ENCODE results near the gene C13orf42.
A peak's percentile ranks its signal among the peaks of the same experiment; 100 is the strongest.

The C13orf42 gene

DNA sequence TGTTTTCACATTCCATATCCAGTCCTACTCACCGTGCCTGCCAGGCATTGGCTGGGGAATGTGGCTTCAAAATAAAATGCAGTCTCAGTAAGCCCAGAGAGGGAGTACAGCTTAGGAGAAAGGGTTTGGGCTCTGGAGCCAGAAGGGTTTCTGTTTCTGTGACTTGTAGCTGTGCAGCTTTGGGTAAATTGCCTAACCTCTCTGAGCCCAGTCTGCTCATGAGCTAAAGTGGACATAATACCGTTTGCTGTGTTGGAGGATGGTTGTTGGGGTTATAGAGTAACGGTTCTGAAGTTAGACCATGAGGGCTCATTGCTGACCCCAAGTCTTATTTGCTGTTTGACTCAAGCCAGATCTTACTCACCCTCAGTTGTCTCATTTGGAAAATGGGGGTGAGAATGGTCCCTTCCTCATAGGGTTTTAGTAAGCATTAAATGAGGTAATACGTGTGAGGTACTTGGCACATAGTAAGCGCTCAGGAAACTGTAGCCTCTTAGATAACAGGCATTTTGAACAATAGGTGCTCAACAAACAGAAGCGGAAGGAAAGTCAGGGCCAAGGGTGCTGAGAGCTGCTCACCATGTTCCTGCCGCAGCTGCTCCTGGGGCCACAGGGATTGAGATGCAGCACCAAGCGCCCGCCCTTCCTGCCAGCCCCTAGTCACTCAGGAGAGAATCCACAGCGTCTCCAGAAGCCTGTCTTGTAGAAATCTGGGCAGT, 45.5 kb downstream of the C13orf42 start:
- DNase-seq (ENCODE audit: low spot score): no peak

DNA sequence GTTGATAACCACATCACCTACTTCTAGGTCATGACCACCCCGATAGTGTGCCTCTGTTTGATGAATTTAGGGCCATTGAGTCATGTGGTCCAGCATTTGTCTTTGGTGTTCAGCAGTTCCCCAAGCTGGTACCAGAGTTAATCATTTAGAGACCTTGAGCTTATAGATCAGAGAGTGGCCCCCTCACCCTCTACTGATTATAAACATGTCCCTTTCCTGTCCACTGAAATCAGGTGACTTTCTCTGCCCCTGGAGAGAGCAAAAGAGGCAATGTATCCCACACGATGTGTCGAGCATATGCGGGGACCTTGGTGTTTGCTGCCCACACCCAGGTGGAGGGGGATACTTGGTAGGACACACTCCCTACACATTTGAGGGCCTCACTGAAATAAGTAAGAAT, 46.3 kb downstream of the C13orf42 start:
- DNase-seq (ENCODE audit: low spot score): no peak

DNA sequence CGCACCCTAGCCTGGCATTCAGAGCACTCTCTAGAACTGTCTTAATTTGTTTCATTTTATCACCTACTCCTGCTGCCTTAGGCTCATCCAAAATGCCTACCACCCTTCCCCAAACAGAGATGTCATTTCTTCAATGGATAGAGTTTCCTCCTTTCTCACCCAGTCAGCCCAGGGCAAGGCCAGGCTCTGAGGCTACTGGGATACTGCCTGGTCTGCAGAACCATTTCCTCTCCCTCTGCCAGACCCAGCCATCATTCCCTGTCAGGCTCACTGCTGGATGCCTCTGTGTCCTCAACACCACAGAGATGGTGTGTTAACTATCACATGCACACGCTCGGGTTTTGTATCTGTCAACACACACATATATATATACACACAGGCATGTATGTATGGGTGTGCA, 47.2 kb downstream of the C13orf42 start:
- DNase-seq (ENCODE audit: low spot score): no peak

DNA sequence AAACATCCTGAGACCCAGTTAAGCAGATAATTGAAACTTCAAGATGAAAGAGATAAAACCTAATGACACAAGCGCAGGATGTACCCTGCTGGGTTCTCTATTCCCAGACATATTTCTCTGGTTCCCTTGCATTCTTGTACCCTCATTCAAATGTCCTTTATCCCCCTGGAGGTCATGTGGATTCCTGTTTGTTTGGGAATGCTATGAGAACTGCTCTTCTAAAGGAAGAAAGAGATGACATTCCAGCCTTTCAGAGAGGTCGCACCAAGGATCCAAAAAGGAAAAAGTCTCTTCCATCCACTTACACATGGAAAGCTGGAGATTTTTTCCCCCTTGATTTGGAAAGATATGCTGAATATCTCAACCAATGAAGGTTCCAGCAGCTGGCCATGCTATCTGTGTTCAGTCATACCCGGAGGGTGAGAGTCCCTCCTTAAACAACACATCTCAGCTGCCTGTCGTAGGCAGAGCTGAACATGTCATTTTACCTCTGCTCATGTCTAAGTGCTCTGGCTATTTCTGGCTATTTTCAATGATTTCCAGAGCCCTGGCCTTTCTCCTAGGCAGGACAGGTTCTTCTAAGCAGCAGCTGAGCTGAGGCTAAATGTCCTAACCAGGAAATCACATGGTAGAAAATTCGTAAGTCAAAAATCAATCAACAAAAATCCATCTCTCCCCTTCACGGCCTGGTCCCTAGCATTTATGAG, 52.5 kb downstream of the C13orf42 start:
- no peak for DNase-seq (ENCODE audit: low spot score)

DNA sequence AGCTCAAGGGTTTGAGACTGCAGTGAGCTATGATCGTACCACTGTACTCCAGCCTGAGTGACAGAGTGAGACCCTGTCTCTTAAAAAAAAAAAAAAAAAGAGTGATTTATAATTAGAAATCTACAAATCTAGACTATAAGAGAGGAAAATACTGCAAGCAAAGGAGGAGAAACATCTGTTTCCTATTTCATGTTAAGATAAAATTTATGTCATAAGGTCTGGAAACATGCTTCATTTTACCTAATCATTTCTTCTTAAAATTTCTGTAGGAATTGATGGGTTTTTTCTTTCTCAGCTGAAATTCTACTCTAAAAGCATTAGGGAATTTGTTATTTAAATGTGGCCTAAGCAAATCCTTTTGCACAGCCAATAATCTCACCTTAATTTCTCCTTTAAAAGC, 53.2 kb downstream of the C13orf42 start:
- no peak for DNase-seq (ENCODE audit: low spot score)

GRCh38 chr13:51057001-51057400, 54.1 kb downstream of the C13orf42 start:
- no peak for DNase-seq (ENCODE audit: low spot score)

DNA sequence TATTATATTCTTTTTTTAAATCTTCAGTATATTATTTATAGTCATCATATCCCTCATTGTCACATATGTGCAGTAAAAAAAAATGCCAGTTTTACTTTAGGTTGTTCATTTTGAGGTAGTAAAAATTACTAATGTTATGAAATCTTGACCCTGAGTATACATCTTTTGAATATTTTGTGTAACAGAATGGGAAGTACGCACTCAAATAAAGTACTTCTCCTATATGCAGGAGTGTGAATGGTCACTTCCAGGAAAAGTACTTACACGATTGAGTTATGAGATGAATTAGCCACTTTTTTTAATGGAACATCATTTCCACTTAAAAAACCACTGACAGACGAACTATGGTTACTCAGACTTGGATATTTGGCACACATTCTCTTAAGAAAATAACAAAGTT, 58.5 kb downstream of the C13orf42 start:
- no peak for DNase-seq (ENCODE audit: low spot score)

DNA sequence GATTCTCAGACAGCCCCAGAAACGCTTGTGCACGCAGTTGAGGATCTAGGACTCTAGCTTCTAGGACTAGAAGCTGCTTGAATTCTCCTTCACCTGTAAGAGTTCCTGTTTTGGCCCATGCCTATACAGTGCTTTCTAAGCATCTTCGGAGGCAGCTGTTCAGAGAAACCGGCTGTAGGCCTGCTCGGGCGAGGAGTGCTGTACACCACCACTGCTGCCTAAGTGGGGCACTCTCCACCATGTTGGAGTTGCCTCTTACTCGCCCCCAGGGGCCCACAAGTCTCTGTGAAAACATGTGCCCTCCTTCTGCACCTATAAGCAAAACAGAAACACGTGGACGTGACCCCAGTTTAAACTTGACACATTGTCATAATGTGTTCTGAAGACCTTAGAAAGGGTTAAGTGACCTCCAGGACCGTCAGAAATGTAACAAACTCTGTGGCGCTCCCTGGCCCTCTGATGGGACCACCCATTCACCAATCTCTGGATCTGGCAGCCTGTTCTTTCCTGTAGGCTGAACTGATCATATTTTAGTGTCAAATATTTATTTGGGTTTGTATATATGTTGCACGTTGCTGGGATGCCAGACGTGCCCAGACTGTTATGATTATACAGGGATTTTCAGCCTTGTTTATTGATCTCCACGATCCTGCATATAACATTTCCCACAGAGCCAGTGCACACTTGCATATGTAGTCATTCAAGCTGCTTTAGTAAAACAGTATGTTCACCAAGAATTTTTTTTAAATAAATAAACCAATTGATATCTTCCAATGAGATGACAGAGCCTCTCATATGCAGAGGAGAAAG, 60.8 kb downstream of the C13orf42 start:
- DNase-seq (ENCODE audit: low spot score): no peak

DNA sequence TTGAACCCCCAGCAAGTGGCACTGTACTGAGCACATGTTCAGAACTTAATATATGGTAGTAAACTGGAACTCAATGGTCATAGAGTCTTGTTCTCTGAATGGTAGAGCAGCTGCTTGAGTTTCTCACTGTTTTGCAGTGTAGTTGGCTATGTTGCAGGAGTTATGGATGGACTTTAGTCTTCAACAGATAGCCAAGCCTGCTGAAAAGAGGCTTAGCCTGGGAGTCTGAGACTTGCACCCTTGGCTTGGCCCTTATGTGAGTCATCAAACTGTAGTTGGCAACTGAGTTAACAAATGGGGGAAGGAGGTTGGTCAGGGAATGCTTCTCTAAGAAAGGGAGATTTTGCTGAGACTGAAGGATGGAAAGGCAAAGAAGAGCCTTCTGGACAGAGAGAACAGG, 62.5 kb downstream of the C13orf42 start:
- DNase-seq (ENCODE audit: low spot score): no peak

GRCh38 chr13:51048166-51048461, 63.0 kb downstream of the C13orf42 start:
- DNase-seq (ENCODE audit: low spot score): no peak

DNA sequence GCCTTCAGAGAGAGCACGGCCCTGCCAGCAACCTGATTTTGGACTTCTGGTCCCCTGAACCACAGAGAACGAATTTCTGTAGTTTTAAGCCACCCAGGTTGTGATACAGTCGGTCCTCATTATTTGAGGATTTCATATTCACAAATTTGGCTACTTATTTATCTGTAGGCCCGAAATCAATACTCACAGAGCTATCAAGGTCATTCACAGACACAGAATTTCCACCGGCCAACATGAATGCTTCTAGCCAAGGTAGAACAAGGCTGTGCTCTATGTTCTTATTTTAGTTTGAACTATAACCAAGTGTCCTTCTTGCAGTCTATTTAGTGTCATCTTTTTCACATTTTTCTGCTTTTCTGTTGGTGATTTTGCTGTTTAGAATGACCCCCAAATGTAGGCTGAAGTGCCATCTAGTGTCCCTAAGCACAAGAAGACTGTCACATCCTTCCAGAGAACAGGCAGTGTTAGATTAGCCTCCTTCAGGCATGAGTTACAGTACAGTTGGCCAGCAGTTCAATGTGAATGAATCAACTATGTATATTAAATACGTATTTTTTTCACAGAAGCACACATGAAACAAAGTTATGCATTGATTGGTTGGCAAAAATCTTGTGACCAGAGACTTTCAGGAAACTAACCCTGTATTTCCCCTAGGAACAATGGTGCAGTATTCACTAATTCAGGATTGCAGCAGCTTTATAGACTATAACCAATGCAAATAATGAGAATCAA, 63.5 kb downstream of the C13orf42 start:
- DNase-seq (ENCODE audit: low spot score): peak; percentile 34

- DNase-seq (ENCODE audit: low spot score): no peak
These were observed 65.6 kb downstream of the C13orf42 start for GRCh38 chr13:51045451-51045850.

DNA sequence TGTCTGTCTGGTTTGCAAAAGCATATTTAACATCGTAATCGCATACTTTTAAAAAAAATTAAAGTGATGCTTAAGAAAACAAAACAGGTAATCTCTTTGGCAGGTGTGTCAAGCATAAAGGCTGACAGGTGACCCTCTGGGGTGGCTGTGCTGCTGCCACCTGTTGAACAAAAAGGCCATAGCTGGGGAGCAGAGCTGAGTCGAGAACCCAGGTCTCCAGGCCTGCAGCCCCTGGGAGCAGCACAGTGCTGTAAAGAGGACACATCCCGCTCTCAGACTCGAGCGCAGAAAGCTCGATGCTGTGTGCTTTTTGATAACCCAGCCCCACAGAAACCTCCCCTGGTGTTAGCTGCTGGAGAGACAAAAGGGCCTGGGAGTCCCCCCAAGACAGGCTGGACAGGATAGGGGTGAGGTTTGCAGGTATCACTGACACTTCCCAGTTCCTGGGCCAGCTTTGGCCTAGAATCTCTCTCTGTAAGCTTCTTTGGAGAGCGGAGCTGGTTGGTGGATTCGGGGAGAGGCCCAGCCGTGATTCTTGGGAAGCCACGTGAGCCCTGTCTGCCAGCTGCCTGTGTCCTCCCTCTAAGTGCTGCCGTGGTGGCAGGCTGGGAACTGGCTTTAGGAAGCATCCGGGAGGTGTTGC, 66.9 kb downstream of the C13orf42 start:
- DNase-seq (ENCODE audit: low spot score): no peak

DNA sequence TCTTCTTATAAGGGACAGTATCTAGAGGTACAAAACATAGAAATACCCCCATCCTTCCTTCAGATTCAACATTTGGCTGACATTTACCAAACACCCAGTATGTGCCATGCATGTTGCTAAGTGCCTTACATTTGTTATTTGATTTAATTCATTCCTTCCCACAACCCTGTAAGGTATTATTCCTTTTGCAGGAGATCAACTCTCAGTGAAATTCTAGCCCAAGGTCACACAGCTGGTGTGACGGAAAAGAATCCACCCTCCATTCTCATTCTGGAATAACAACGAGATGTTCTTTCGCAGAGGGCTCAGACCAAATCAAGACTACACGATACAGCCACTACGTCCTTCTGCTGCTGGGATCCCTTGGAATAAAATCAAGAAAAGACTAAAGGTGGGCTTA, 67.8 kb downstream of the C13orf42 start:
- no peak for DNase-seq (ENCODE audit: low spot score)

DNA sequence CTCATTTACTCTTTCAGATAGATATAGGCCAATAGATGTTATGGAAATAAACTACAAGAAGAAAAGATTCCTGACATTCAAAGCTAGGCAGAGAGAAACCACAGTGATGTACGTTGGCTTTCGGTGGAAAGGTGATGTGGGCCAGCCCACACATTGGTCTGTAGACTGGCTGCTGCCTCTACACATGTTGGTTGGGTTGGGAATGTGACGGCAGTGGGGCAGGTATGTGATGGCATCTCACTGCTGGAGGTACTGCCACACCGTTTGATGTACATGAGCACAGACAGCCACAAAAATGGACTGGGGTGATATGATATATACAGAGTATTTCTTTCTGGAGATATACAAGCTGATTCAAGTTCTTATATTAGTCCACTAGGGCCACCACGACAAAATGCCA, 69.4 kb downstream of the C13orf42 start:
- DNase-seq (ENCODE audit: low spot score): no peak

- DNase-seq (ENCODE audit: low spot score): peak; percentile 61
These were observed 69.9 kb downstream of the C13orf42 start for GRCh38 chr13:51041126-51041525.

- no peak for DNase-seq (ENCODE audit: low spot score)
These were observed 70.6 kb downstream of the C13orf42 start for GRCh38 chr13:51040431-51040830.

DNA sequence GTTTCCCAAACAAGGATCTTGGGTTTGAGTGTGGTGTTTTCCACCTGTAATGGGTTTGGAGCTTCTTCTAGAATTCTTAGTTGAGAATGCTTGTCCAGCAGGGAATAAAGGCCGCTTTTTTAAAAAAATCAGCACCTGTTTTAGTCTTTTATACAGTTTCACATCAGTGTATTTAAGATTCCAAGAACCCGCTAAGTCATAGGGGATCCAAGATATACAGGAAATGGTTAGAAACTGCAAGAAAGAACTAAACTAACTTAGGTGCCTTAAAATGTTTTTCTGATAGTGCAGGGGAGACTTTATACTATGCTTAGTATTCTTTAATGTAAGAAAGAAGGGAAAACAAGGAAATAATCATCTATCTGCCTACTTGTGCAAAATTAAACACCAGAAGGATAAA, 74.7 kb downstream of the C13orf42 start:
- no peak for DNase-seq (ENCODE audit: low spot score)

DNA sequence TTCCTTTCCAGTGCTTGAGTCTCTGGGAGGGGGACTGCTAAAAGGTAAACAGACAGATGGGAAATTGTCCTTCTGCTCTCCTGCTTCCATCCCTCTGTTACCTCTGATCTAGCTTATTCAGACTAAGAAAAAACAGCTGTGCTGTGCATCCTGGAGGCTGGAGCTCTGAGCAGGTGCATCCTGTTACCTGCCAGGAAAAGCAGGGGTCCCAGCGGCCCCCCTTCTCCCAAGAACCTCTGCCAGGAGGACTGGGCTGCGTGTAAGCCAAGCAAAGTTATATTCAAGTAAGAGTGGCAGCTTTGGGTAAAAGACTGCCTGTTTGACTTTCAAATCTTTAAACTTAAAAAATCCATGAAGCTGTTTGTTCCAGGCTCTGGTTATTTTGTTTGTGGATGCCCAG, 75.1 kb downstream of the C13orf42 start:
- DNase-seq (ENCODE audit: low spot score): no peak

- DNase-seq (ENCODE audit: low spot score): no peak
These were observed 75.6 kb downstream of the C13orf42 start for GRCh38 chr13:51035469-51035868.

DNA sequence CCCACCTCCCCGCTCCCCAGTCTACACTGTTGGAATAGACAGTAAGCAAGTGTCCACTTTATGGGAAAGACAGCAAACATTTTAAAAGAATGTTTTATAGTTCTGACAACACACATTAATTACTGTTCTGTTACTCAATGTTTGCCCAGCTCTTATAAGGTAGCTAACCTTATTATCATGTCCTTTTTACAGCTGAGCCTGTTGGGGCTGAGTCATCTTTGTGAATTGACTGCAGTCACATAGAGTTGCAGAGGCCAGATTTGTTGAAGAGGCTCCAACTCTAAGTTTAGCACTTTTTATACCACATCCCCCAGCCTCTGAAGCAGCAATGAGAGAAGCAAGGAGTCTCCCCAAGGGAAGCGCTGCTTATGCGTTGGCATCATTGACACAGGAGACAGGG, 76.2 kb downstream of the C13orf42 start:
- no peak for DNase-seq (ENCODE audit: low spot score)
